Measurements from ENCODE around the gene OAS2. TPM values are rescaled to one million over a fixed set of nuclear protein-coding genes. Genes with fewer than 3 reads are reported as not detected.

Gene OAS2
- total RNA-seq, 2 experiments from 2014 or later: 191 to 196 TPM

GRCh38 chr12:113039911-113040445 is 61.7 kb downstream of the OAS2 start:
- Mint-ChIP-seq H3K27ac (no peak overlapping the region), H3K27me3 (ENCODE audit: low read depth) (no peaks in the 10 kb centered on the region), H3K36me3 (ENCODE audit: low read depth) (no peaks in the 10 kb centered on the region), H3K4me3 (no peak overlapping the region), H3K4me1 (ENCODE audit: low read depth) (no peaks in the 10 kb centered on the region), H3K9me3 (no peaks in the 10 kb centered on the region)
- CTCF ChIA-PET: interaction anchor here (1.4 to 1.6 kb wide), 4 partner anchors 47 to 139 kb away, joined by 3 to 6 read pairs (median 4); no protein-coding TSS in a partner anchor
- intact Hi-C loops (cut with micrococcal nuclease): no loop called here
- DNase-seq: no peak

DNA sequence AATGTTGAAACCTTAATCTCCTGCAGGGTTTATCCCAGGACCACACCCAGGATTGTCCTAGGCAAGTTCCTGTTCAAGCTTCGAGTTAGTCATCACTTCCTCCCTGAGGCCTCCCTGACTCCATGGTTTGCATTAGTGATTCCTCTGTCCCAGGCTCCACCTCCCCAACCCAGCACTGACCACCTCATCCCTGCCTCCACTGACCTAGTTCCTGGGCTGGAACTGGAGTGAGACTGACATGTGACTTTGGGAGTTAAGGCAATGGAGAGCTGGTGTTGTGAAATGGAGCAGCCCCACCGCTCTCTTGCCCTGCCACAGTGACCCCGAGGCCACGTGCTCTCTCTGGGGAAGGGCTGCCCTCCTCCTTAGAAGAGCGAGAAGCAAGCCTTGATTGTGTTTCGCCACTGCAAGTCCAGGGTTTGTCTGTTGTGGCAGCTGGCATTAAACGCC is 62.4 kb downstream of the OAS2 start:
- CTCF ChIA-PET: interaction anchor here (1.2 to 1.4 kb wide), 2 partner anchors 36 to 58 kb away, joined by 3 to 5 read pairs; no protein-coding TSS in a partner anchor
- H3K4me3 Mint-ChIP-seq: no peak overlapping the region
- H3K27me3 Mint-ChIP-seq (ENCODE audit: low read depth): no peaks in the 10 kb centered on the region
- no peak for DNase-seq
- intact Hi-C loops (cut with micrococcal nuclease): no loop called here
- H3K27ac Mint-ChIP-seq: no peak overlapping the region
- no peaks in the 10 kb centered on the region for H3K36me3 Mint-ChIP-seq (ENCODE audit: low read depth)
- no peaks in the 10 kb centered on the region for H3K9me3 Mint-ChIP-seq
- no peaks in the 10 kb centered on the region for H3K4me1 Mint-ChIP-seq (ENCODE audit: low read depth)

DNA sequence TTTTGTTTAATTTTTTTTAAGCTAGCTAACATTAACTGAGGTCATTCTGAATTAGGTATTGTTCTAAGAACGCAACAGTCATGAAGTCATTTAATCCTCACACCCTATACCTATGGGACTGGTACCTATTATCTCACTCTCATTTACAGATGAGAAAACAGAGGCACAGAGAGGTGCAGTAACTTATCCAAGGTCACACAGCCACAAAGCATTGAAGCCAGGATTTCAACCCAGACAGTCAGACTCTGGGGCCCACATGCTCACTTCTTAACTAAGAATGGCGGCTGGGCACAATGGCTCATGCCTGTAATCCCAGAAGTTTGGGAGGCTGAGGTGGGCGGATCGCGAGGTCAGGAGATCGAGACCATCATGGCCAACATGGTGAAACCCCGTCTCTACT is 63.2 kb downstream of the OAS2 start:
- CTCF ChIA-PET: interaction anchor here (1.2 to 1.4 kb wide), 2 partner anchors 37 to 57 kb away, joined by 3 to 5 read pairs; no protein-coding TSS in a partner anchor
- no peak overlapping the region for H3K4me3 Mint-ChIP-seq
- H3K4me1 Mint-ChIP-seq (ENCODE audit: low read depth): no peaks in the 10 kb centered on the region
- intact Hi-C loops (cut with micrococcal nuclease): no loop called here
- no peak for DNase-seq
- H3K27me3 Mint-ChIP-seq (ENCODE audit: low read depth): no peaks in the 10 kb centered on the region
- H3K36me3 Mint-ChIP-seq (ENCODE audit: low read depth): no peaks in the 10 kb centered on the region
- no peak overlapping the region for H3K27ac Mint-ChIP-seq
- H3K9me3 Mint-ChIP-seq: no peaks in the 10 kb centered on the region

DNA sequence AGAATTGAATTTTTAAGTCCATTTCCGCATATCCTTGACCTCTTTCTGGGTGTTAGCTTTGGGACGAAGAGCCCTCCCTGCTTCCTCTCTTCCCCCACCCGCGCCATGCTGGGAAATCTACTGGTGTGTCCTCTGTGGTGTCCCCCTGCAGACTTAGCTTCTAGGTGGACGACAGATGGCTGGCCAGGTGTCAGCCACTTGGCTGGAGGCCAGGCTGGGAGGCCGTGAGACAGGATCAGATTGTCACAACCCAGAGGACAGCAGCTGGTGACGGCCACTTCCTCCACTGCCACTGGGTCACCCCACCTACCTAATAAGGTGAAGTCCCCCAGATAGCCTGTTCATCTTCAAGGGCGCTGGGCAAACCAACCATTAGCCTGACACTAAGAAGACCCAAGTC is 64.9 kb downstream of the OAS2 start:
- intact Hi-C loops (cut with micrococcal nuclease): no loop called here
- no peak overlapping the region for H3K27ac Mint-ChIP-seq

DNA sequence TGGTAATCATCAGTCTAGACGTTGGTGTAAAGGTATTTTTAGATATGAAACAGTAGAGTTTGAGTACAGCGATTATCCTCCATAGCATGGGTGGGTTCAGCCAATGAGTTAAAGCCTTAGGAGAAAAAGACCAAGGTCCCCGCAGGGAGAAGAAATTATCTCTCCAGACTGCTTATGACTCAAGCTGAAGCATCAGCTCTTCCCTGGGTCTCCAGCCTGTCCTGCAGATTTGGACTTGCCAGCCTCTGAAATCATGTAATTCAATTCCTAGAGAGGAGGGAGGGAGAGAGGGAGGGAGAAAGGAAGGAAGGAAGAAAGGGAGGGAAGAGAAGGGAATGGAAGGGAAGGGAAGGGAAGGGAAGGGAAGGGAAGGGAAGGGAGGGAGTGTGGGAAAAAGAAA is 66.2 kb downstream of the OAS2 start:
- Mint-ChIP-seq H3K4me1 (ENCODE audit: low read depth) (peaks cover 7% of the 10 kb centered on the region), H3K36me3 (ENCODE audit: low read depth) (no peaks in the 10 kb centered on the region), H3K9me3 (no peaks in the 10 kb centered on the region), H3K27me3 (ENCODE audit: low read depth) (no peaks in the 10 kb centered on the region), H3K27ac (no peak overlapping the region), H3K4me3 (no peak overlapping the region)
- DNase-seq: no peak
- CTCF ChIA-PET: interaction anchor here (0.9 kb wide), 1 partner anchor 52 kb away, joined by 3 read pairs; no protein-coding TSS in a partner anchor
- intact Hi-C loops (cut with micrococcal nuclease): no loop called here

More for the DNA sequence above, 64.9 kb downstream of the OAS2 start:
- DNase-seq: no peak
- H3K27me3 Mint-ChIP-seq (ENCODE audit: low read depth): no peaks in the 10 kb centered on the region
- no peaks in the 10 kb centered on the region for H3K9me3 Mint-ChIP-seq
- no peak overlapping the region for H3K4me3 Mint-ChIP-seq
- CTCF ChIA-PET: interaction anchor here (0.7 kb wide), 1 partner anchor 293 kb away, joined by 3 read pairs; no protein-coding TSS in a partner anchor
- H3K4me1 Mint-ChIP-seq (ENCODE audit: low read depth): no peaks in the 10 kb centered on the region
- H3K36me3 Mint-ChIP-seq (ENCODE audit: low read depth): no peaks in the 10 kb centered on the region

DNA sequence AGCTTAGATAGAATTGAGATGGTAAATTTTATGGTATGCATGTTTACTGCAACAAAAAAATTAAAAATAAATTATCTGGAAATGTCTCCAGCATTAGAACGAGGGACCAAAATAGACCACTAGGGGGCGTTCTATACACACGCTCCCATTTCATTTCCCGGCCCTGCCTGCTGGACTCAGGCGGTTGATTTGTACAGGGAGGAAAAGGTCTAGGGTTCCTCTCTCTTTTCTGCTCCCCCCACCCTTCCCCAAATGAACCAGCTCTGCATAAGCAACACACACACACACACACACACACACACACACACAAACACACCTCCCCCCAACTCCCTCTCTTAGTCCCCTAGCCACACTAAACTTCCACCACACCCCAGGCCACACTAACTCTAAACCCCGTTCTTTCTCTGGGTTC is 70.4 kb downstream of the OAS2 start:
- Mint-ChIP-seq H3K4me1 (ENCODE audit: low read depth) (peaks cover 13% of the 10 kb centered on the region), H3K27me3 (ENCODE audit: low read depth) (no peaks in the 10 kb centered on the region), H3K4me3 (no peak overlapping the region), H3K36me3 (ENCODE audit: low read depth) (no peaks in the 10 kb centered on the region), H3K9me3 (no peaks in the 10 kb centered on the region), H3K27ac (no peak overlapping the region)
- CTCF ChIA-PET: interaction anchor here (0.6 to 5.2 kb wide), 34 partner anchors 10 to 161 kb away, joined by 3 to 84 read pairs (median 4); partner anchors contain the start of genes OAS2 and RASAL1
- intact Hi-C loops (cut with micrococcal nuclease): loop anchor here (1.0 to 5.0 kb wide), 5 partner anchors 22 to 379 kb away; no protein-coding TSS in a partner anchor
- peak; percentile 83 for DNase-seq

- Mint-ChIP-seq H3K27me3 (ENCODE audit: low read depth) (no peaks in the 10 kb centered on the region), H3K9me3 (no peaks in the 10 kb centered on the region), H3K4me3 (no peak overlapping the region), H3K4me1 (ENCODE audit: low read depth) (peaks cover 16% of the 10 kb centered on the region), H3K36me3 (ENCODE audit: low read depth) (no peaks in the 10 kb centered on the region), H3K27ac (no peak overlapping the region)
- DNase-seq: no peak
- intact Hi-C loops (cut with micrococcal nuclease): loop anchor here (5.0 kb wide), 1 partner anchor 377 kb away; no protein-coding TSS in a partner anchor
- CTCF ChIA-PET: interaction anchor here (0.8 to 5.2 kb wide), 14 partner anchors 8 to 211 kb away, joined by 3 to 84 read pairs (median 8); partner anchors contain the start of gene RASAL1
Measured at GRCh38 chr12:113049976-113050742, 71.8 kb downstream of the OAS2 start.

DNA sequence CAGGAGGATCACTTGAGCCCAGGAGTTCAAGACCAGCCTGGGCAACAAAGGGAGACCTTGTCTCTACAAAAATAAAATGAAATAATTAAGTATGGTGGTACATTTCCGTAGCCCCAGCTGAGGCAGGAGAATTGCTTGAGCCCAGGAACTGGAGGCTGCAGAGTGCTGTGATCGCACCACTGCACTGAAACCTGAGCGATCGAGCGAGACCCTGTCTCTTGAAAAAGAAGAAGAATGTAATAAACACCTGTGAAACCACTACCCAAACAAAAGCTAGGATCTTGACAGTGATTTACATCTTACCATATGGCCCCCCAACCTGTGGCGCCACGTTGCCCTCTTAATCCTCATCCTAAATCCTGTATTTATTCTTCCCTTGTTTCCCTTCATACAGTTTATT is 72.5 kb downstream of the OAS2 start:
- no peak overlapping the region for H3K4me3 Mint-ChIP-seq
- H3K27me3 Mint-ChIP-seq (ENCODE audit: low read depth): no peaks in the 10 kb centered on the region
- DNase-seq: no peak
- no peaks in the 10 kb centered on the region for H3K9me3 Mint-ChIP-seq
- intact Hi-C loops (cut with micrococcal nuclease): no loop called here
- no peaks in the 10 kb centered on the region for H3K36me3 Mint-ChIP-seq (ENCODE audit: low read depth)
- H3K4me1 Mint-ChIP-seq (ENCODE audit: low read depth): peaks cover 18% of the 10 kb centered on the region
- CTCF ChIA-PET: interaction anchor here (0.8 to 5.2 kb wide), 7 partner anchors 39 to 210 kb away, joined by 3 to 84 read pairs (median 6); no protein-coding TSS in a partner anchor
- H3K27ac Mint-ChIP-seq: no peak overlapping the region

DNA sequence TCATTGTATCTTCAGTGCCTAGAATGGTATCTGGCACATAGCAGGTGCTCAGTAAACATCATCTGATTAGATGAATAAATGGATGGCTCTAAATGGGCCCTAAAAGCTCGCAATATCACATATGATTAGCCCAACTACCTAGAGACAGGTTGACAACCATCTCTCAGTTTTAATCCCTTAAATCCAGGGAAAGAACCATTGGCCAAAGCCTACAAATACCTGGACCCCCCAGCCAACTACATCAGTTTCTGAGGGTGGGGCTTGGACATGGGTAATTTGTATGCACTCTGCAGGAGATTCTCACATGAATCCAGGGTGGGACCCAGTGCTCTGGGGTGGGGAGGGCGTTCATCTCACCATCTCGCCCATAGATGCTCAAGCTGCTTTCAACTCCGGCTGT is 73.4 kb downstream of the OAS2 start:
- DNase-seq: no peak
- Mint-ChIP-seq H3K4me3 (no peak overlapping the region), H3K36me3 (ENCODE audit: low read depth) (no peaks in the 10 kb centered on the region), H3K27me3 (ENCODE audit: low read depth) (no peaks in the 10 kb centered on the region), H3K9me3 (no peaks in the 10 kb centered on the region), H3K4me1 (ENCODE audit: low read depth) (peaks cover 23% of the 10 kb centered on the region), H3K27ac (no peak overlapping the region)
- CTCF ChIA-PET: interaction anchor here (5.0 to 5.2 kb wide), 2 partner anchors 47 to 103 kb away, joined by 52 to 84 read pairs; no protein-coding TSS in a partner anchor
- intact Hi-C loops (cut with micrococcal nuclease): no loop called here

DNA sequence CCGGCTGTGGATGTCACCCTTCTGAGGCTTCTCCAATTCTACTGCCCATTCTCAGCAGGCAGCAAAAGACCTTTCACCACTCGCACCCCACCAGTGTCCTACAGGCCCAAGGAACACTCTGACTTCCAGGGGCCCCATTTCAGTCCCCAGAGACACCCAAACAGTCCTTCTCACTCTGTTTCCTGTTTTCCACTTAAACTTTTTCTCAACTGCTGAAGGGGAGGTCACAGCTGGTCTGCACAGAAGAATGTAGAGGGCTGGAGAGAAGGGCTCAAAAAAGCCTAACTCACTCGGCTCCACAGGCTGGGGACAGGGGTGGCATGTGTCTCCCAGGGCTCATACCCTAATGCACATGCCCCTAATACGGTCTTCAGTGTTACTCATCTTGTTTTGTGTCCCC is 74.0 kb downstream of the OAS2 start:
- Mint-ChIP-seq H3K27ac (no peak overlapping the region), H3K4me3 (no peak overlapping the region)
- CTCF ChIA-PET: interaction anchor here (2.0 to 5.2 kb wide), 3 partner anchors 46 to 122 kb away, joined by 8 to 84 read pairs (median 52); no protein-coding TSS in a partner anchor

GRCh38 chr12:113054948-113055486 is 76.7 kb downstream of the OAS2 start:
- intact Hi-C loops (cut with micrococcal nuclease): no loop called here
- Mint-ChIP-seq H3K36me3 (ENCODE audit: low read depth) (no peaks in the 10 kb centered on the region), H3K27ac (no peak overlapping the region), H3K27me3 (ENCODE audit: low read depth) (no peaks in the 10 kb centered on the region), H3K4me3 (peak overlapping the region; percentile 5), H3K9me3 (no peaks in the 10 kb centered on the region), H3K4me1 (ENCODE audit: low read depth) (peaks cover 21% of the 10 kb centered on the region)
- CTCF ChIA-PET: interaction anchor here (0.7 to 2.2 kb wide), 3 partner anchors 12 to 98 kb away, joined by 3 to 6 read pairs (median 4); no protein-coding TSS in a partner anchor
- no peak for DNase-seq

More for the DNA sequence above, 74.0 kb downstream of the OAS2 start:
- no peaks in the 10 kb centered on the region for H3K36me3 Mint-ChIP-seq (ENCODE audit: low read depth)
- no peaks in the 10 kb centered on the region for H3K9me3 Mint-ChIP-seq
- peaks cover 23% of the 10 kb centered on the region for H3K4me1 Mint-ChIP-seq (ENCODE audit: low read depth)
- no peak for DNase-seq
- intact Hi-C loops (cut with micrococcal nuclease): no loop called here
- no peaks in the 10 kb centered on the region for H3K27me3 Mint-ChIP-seq (ENCODE audit: low read depth)

All from activated naive CD4-positive, alpha-beta T cell treated with anti-CD3 and anti-CD28 coated beads for 36 hours (primary cell).